Panc1 (cell line): ENCODE data around the gene ATL2.

ENCODE experiments used
- CTCF ChIP-seq: fragments of 450-650 bp; IDR thresholded peaks from 2 replicates; pipeline ENCODE4 v1.5.1; 2017; ENCODE audit warnings: mild to moderate bottlenecking
- POLR2AphosphoS5 ChIP-seq: IDR thresholded peaks from 2 replicates; pipeline ENCODE4 v1.6.1; 2012; ENCODE audit warnings: mild to moderate bottlenecking, low read depth, low read length, moderate library complexity
- REST ChIP-seq, 2 experiments: IDR thresholded peaks; 2 replicates each; pipeline ENCODE4 v1.6.1; 2011 to 2012; ENCODE audit warnings: low read depth in 2 of 2, control low read depth in 1 of 2, low read length in 1 of 2, mild to moderate bottlenecking in 1 of 2, moderate library complexity in 1 of 2; ENCODE audit not compliant: insufficient read depth in 1 of 2

- TF ChIP-seq CTCF, result no peak
- TF ChIP-seq POLR2AphosphoS5, result no peak
- TF ChIP-seq REST (IDR thresholded peaks at IDR 0.05; ENCODE audit: insufficient read depth in 1 of 2, low read depth in 2 of 2, low read length in 1 of 2), result no peak
These were observed 82.5 kb downstream of the ATL2 start for GRCh38 chr2:38294597-38294996.
